NCI-H1694 (cell line): ENCODE data around the gene LARGE1.

Experiments
- DNase-seq: peaks from one replicate; lab custom pipeline; 2025; lab: John Stamatoyannopoulos, UW

The LARGE1 gene

DNA sequence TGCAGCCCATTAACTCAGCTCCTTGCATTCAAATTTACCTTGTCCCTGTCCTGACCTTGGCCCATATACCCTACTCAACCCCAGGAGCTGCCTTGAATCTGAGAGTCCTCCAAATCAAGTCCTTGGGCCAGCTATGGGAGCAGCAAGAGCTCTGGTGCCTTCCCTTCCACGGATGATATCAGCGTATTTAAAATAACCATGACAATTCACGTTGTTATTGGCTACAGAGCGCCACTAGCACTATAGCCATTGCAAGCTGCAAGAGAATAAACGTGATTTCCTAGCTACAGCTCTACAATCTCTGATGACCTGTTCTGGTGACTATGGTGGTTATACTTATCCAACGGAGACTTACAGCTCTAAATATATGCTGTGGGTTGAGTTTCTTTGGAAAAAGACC is 357.8 kb downstream of the LARGE1 start:
- no peak for DNase-seq

DNA sequence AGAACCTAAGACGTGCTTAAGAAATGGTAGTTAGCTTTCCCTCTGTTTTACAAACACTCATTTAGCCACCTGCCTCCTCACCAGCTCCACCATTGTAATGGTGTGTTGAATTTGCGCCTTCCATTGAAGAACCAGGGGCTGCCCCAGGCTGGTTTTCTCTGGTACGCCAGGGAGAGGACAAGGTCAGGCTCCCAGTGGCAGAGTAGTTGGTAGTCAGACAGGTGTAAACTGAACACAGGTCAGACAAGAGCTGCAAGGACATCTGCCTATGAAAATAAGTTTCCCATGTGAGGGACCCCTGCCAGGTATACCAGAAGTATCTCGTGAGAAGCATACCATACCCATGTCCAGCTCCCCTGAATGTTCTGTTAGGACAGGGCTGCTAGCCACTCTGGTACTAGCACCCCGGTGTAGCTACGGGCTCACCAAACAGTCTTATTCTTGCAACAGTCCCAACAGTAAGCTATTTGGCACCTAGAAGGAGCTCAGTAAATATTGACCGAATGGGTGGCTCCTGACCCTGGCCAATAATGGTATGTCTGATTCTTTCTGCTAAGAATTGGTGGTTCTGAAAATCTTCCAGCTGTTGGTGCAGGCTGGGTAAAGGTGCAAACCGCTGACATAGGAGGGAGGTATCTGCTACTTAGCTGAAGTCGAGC is 359.0 kb downstream of the LARGE1 start:
- no peak for DNase-seq

DNA sequence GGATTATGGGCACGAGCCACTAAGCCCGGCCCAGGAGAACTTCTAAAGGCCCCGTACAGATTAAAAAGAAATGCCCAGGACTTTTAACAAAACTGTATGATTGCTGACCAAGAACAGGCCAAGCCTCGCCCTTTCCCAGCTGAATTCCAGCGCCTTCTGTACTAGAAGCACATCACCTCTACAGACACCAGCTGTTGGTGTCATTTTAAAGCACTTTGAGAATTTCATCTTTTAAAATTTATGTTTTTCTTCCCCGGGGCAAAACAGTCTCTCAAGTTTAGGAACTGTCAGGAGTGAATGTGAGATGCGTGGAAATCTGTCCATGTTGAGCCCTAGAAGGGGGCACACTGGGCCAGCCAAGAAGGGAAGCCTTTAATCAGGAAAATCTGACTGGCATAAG is 362.4 kb downstream of the LARGE1 start:
- DNase-seq, result no peak

DNA sequence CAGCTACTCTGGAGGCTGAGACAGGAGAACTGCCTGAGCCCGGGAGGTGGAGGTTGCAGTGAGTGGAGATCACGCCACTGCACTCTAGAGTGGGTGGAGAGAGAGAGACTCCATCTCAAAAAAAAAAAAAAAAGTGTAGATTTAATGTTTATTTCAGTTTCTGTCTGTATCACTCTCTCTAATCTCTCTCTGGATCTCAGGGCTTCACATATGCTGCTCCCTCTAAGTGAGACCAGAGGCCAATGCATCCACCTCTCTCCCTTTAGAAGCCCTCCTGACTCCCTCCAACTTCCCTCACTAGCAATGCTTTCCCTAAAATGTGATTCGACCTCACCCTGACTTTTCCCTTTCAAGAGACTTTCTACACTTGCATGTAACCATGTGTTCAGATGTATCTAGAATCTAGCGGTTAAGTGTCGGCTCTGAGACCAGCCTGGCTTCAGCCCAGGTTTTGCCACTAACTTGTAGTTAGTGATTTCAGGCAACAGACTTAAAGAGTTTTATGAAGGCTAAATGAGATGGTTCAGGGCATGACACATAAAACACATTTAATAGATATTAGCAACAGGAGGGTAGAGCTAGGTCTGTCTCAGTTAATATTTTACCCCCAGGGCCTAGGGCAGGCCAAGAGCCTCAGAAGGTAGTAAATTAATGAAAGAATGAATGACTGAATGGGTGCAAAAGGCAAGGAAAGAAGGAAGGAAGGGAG is 364.3 kb downstream of the LARGE1 start:
- DNase-seq, result no peak

DNA sequence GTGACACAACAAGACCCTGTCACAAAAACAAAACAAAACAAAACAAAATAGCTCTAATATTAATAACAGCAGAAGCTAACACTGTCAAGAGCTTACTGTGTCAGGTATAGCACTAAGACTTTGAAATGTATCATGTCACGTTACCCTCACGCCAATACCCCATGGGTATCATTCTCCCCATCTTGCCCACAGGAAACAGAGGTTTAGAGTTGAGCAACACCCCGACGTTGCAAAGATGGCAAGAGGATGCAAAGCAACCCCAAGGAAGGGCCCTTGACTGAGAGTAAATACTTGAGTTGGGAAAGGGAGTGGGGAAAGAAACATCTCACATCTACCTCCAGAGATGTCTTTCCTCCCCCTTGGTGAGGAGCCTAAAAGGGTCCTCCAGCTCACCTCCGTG is 366.8 kb downstream of the LARGE1 start:
- DNase-seq, result no peak

DNA sequence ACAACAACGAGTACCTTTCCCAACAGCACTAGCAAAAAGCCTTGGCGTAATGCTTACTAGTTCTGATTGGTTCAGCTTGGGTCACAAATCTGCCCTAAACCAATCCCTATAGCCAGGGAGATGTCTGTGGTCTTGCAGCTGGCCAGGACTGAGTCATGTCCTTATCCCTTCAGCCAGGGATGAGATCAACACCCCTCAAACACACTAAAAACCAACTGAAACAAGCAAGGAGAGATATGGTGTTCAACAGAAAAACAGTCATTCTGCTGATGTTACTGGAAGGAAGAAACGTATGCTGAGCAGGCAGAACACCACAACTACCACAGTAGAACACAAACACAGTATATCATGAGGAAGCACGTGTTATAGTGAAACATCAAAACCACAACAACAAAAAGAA is 375.6 kb downstream of the LARGE1 start:
- DNase-seq, result no peak

DNA sequence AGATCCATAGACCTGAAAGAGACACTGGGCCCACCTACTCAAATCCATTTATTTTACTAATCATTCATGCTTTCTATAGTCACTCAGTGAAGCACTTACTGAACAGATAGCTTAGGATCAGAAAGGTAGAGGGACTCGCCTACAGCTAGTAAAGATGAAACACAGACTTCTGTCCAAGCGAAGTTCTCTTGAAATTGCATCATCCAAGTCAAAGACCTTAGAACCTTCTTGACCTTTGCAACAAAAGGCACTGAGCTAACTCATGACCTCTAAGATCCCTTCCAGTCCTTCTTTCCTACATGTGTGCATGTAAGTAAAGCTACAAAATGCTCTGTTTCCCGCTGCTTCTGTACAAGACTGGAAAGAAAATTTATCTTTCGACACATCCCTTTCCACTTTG is 377.6 kb downstream of the LARGE1 start:
- no peak for DNase-seq

DNA sequence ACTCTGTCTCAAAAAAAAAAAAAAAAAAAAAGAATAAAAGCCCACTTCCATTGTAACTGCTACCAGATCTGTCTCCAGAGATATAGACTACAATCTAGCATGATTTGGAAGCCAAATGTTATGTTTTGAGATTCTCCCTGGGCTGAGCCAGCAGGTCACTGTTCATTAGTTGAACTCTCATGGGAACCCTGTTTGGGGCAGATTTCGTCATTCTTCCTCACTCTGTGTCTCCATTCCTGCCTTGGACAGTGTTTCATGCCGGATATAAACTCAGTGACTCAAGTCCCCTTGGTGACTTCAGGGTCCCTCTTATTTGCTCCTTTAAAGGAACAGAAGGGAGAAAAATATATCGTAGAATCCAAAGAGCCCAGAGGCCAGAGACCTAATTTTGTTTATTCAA is 378.1 kb downstream of the LARGE1 start:
- no peak for DNase-seq

DNA sequence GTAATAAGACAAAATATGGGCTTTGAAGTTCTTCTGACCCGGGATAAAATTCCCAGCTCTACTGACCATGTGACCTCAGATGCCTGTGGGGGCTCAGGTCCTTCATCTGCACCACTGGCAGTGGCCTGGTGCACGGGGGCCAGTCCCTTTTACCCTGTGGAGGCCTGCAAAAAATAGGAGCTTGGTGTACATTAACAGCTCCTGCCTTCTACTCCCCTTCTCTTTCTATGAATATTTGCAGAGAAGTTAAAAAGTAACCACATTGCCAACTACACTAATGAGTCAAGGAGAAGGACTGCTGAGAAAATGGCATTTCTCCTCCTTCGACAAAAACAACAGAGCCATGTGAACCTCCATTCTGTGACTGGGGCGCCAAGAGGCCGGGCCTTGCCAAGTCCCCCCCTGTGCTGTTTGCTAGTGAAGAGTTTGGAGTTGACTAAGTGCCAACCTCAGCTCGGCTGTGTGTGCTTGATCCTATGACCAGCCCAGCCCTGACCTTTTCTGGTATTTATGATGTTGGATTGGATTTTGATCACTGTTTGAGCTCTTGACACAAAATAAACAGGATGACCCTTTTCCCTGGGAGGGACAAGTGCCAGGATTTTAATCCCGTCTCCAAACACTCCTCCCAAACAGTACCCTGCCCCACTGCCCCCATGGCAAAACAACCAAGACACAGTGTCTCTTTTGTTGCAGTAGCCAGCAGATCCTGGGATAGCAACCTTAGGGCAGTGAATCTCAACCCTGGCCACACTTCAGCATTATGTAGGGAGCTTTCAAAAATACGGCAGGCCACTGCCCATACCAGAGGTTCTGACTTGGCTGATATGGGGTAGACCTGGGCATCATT is 380.1 kb downstream of the LARGE1 start:
- no peak for DNase-seq

DNA sequence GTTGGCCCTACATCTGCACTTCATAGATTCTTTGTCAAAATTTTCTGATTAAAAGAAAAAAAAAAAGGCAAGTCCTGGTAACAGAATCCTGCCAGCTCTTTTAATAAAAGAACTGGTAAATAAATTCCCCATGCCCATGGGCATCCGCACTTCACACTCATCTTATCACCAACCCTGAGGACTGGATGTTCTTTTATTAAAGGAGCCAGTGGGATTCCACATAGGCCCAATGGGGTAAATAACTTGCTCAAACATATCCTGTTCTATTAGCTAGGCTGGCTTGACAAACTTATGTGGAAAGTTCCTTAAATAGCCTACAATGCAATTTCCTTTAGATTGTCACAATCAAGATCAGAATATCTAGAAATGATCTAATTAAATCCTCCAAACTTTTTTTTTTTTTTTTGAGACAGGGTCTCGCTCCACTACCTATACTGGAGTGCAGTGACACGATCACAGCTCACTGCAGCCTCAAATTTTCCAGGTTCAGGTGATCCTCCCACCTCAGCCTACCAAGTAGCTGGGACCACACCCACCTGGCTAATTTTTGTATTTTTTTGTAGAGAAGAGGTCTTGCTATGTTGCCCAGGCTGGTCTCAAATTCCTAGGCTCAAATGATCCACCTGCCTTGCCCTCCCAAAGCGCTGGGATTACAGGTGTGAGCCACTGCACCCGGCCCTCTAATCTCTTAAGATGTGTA is 380.9 kb downstream of the LARGE1 start:
- no peak for DNase-seq

DNA sequence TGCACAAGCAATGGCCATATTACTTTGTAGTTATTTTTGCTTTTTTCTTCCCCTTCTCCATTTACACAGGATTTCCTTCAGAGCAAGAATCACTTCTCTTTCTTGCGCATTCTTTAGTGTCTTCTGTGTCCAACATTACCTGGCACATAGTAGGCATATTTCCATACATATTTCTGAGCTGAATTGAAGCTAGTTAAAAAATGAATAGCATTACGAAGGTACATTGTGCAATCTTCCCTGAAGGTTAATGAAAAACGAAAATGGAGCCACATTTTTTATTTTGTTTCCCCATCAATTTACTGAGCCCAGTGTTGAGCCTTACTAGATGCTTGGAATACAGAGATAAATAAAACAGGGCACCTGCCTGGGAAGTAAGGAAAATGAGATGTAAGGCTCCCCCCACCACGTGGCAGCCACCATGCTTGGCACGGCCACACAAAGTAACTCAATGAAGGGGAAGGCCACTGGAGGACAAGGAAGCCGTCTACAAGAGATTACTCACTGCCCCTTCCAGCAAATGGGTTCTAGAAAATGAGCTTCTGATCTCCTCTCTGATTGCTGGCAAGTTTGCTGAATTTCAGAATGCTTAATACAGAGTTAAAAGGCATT is 381.9 kb downstream of the LARGE1 start:
- DNase-seq, result no peak

DNA sequence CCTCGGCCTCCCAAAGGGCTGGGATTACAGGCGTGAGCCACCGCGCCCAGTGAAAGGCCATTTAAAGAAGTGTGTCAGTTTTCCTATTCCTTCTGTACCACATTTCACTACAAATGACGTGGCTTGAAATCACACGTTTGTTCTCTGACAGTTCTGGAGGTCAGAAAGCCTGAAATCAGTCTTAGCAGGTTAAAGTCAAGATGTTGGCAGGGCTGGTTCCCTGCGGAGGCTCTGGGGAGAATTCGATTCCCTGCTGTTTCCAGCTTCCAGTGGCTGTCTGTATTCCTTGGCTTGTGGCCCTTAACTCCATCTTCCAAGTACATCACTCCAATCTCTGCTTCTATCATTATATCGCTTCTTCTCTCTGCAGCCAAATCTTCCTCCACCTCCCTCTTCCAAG is 383.2 kb downstream of the LARGE1 start:
- DNase-seq, result no peak

DNA sequence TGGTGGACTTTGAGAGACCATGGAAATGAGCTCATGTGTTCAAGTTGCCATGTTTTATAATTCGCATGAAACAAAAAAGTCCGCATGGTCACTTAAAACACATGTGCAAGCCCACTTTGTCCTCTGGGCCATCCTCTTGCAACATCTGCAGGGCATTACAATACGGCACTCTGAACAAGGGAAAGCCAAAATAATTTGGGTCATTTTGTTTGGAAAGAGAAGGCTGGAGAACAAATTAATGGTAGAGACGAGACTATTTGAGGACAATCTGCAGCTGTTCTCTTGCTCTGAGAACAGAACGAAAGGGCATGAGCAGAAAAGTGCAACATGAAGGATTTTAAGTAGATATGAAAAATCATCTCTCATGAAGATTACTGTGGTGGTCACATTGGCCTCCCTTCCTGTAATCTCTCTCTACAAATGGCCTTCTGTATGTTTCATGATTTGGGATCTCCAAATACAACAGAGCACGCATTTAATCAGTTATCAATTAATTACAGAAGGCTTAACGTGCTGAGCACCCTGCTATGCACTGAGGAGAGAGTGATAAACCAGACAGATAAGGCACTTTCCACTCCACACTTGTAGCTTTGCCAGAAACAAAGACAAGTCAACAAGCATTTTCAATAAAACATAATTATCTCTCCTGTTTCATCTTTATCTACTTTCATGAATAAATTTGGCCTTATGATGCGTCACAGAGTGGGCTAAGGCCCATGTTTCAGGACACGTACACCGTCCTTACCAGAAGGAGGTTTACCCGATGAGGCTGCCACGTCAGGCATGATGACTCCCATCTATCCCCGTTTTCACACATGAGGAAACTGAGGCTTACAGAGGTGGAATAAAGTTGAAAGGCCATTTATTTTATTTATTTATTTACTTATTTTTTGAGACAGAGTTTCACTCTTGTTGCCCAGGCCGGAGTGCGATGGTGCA is 384.1 kb downstream of the LARGE1 start:
- DNase-seq, result no peak

DNA sequence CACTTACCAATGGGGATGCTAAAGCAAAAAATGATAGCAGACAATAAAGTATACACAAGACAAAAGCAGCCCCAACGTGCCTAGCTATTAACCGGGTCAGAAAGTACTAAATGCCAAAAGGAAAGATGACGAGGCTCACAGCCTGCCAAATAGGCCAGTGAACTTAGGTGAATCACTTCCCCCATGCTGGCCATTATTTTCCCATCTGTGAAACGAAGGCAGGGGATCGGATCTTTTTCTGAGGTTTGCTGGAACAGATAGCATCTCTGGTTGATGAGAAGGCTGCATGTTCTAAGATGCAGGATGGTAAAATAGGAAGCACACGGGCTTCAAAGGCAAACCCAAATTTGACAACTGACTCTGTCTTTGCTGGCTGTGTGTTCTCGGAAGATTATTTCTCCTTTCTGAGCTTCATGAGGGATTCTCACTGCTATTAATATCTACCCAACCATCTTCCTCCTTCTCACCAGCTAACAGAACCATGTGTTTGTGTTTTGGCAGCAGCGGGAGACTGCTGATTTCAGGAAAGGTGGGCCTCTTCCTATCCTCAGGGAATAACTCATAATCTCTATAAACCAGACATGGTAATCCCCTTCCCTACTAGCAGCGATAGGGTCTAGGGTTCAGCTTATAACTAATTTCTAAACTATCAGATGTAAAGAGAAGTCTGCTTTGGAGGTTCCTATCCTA is 390.7 kb downstream of the LARGE1 start:
- DNase-seq, result no peak

DNA sequence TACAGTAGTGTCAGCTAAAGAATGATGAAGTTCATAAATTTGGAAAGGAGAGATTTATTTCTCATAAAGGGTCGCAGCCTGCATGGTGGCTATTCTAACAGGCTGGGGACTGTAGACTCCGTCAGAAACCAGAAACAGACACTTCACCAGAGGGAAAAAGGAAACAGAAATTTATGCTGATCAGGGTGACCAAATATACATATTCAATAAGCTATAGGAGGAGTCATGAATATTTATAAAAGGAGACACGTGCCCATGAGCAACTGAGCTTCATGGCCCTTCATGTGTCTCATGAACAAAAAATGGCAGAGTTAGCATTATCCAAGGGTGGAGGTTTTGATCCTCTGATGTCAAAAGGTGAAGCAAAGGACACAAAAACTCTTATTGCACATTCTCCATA is 392.1 kb downstream of the LARGE1 start:
- no peak for DNase-seq

DNA sequence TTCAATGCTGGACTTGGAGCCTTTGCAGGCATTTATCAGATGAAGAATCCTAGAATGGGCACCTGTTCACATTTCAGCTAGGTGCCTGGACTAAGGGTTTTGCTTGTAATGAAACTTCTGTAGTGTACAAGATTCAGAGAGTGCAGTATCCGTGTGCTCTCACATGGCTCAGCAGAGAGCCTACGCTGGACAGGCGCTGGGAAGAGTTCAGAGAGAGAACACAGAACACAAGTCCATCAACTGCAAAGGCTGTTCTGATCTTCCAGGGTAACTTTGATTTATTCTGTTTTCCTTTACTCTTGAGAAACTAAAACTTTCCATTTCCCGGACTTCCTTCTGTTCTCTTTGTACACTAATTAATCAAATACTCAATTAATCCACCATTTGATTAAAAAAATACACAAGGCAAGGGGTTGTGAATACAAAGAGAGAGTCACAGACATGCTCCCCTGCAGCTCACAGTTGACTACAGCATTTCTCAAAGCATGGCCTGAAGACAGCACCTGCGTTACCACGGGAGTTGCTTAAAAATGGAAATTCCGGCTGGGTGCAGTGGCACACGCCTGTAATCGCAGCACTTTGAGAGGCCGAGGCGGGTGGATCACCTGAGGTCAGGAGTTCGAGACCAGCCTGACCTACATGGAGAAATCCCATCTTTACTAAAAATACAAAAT is 393.7 kb downstream of the LARGE1 start:
- DNase-seq, result no peak

DNA sequence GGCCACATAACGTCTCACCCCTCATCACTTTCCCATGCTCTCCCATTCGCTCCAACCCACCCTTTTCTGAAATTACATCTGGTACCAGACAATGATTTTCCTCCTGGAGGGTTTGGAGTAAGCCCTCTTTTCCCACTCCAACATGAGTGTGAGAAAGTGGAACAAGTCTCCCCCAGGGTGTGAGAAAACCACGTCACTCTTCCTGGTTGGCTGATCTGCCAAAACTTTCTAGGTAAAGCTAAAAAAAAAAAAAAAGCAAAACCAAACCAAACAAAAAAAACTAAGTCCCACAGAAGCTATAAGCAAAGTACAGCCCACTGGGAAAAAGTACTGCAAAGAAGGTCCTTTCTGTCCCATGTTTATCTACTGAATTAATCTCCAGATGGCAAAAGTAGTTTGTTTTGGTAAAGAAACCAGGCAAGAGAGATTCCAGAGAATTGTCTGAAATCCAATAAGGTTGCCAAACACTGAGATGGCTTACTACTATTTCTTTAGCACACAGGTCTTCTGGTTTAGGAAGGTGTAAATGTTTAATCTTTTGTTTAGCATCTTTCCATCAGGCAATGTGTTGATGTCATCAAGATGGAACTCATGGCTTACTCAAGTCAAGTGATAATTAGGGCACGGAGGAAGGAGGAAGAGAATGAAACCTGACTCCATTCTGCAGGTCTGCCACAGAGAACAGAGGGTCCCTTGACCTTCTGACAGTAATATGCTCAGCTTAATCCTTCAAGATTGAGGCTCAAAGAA is 395.6 kb downstream of the LARGE1 start:
- no peak for DNase-seq

DNA sequence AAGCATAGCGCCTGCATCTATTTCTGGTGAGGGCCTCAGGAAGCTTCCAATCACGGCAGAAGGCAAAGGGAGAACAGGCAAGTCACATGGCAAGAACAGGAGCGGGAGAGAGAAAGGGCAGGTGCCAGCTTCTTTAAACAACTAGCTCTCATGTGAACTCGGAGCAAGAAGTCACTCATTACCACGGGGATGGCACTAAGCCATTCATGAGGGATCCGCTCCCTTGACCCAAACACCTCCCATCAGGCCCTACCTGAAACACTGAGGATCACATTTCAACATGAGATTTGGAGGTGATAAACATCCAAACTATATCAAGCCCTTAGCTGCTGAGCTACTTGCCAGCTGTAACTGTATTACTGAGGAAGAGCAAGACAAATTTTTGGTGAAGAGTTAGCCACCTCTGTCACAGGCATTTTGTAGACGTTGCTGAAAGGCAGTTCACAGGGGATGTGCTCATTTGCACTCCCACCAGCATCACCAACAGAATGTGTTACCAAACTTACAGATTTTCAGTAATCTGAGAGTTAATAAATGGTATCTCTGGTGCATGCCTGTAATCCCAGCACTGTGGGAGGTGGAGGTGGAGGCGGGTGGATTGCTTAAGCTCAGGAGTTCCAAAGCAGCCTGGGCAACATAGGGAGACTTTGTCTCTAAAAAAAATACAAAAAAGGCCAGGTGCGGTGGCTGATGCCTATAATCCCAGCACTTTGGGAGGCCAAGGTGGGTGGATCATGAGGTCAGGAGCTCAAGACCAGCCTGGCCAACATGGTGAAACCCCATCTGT is 398.2 kb downstream of the LARGE1 start:
- DNase-seq, result no peak
